Lung (tissue), 12 donors: Measurements from ENCODE around the gene HSBP1L1. TPM values are rescaled to one million over a fixed set of nuclear protein-coding genes. Genes with fewer than 3 reads are reported as not detected.
A peak's percentile ranks its signal among the peaks of the same experiment; 100 is the strongest.
"Not testable (repeated sequence)": the region's sequence is repeated elsewhere in the genome, so short reads cannot be mapped to it uniquely, and the experiment has no call there.

Experiments used
- ATAC-seq: fragments of 200-7000 bp; cut with Tn5 transposase; one replicate; pipeline ENCODE4 v1.9.1; 2020; ENCODE audit warnings: moderate number of reproducible peaks; ENCODE audit not compliant: insufficient read depth, low FRiP score
- DNase-seq, 3 donors: peaks; one replicate each; pipeline ENCODE4 v3.0.0-alpha.2; 2013 to 2017
- H3K27ac ChIP-seq, 2 donors: one replicate each; pipeline ENCODE4 v1.5.1; 2013; ENCODE audit warnings: mild to moderate bottlenecking in 2 of 2, moderate library complexity in 2 of 2, control low read depth in 1 of 2, inconsistent platforms in 1 of 2, low read depth in 1 of 2, low read length in 1 of 2
- H3K27me3 ChIP-seq, 3 donors: one replicate each; pipeline ENCODE4 v1.5.1; 2013; ENCODE audit warnings: low read length in 2 of 3; ENCODE audit not compliant: control insufficient read depth in 3 of 3, insufficient read depth in 3 of 3
- H3K36me3 ChIP-seq, 4 donors: one replicate each; pipeline ENCODE4 v1.5.1; 2013; ENCODE audit warnings: low read length in 4 of 4, mild to moderate bottlenecking in 1 of 4, moderate library complexity in 1 of 4; ENCODE audit not compliant: control insufficient read depth in 4 of 4, insufficient read depth in 4 of 4
- H3K4me1 ChIP-seq, 5 donors: one replicate each; pipeline ENCODE4 v1.5.1; 2013; ENCODE audit warnings: low read length in 5 of 5, mild to moderate bottlenecking in 2 of 5, moderate library complexity in 1 of 5; ENCODE audit not compliant: control insufficient read depth in 5 of 5, insufficient read depth in 5 of 5
- H3K4me3 ChIP-seq: one replicate; pipeline ENCODE4 v1.5.1; 2013; ENCODE audit warnings: mild to moderate bottlenecking, control low read depth, moderate library complexity
- H3K9ac ChIP-seq, 2 donors: one replicate each; pipeline ENCODE4 v1.5.1; 2013; ENCODE audit warnings: low read length in 2 of 2, control low read depth in 1 of 2; ENCODE audit not compliant: insufficient read depth in 1 of 2
- H3K9me3 ChIP-seq, 4 donors: one replicate each; pipeline ENCODE4 v1.5.1; 2013; ENCODE audit warnings: low read length in 3 of 4, mild to moderate bottlenecking in 1 of 4, moderate library complexity in 1 of 4; ENCODE audit not compliant: control insufficient read depth in 4 of 4, insufficient read depth in 3 of 4
- CTCF ChIP-seq: IDR thresholded peaks from 2 replicates; pipeline ENCODE4 v1.5.1; 2012; ENCODE audit warnings: mild to moderate bottlenecking; ENCODE audit errors: control extremely low read depth, extremely low read depth
- WGBS, 2 donors: extraction: QIAGEN DNeasy Blood & Tissue Kit; methylation state at CpG; one replicate each; pipeline ENCODE4 v1.1.7; 2013; 5-methylcytosine and 5-hydroxymethylcytosine counted together
- polyA plus RNA-seq, 2 donors: library from polyadenylated mRNA; stranded (reverse); fragments of 200-250 nt; gene quantifications; one replicate each; pipeline ENCODE4 v1.2.1, GENCODE V29; 2013
- total RNA-seq, 2 donors: library from RNA; depleted of rRNA in 1 of 2; stranded (reverse); fragments of >200 nt in 1 of 2; gene quantifications; one replicate each; pipeline ENCODE4 v1.2.1, GENCODE V29; 2014 to 2021
- donor health status: control.
- donor health status: control.
- donor health status: Bipolar disorder and iron deficiency.
- donor health status: healthy.
- donor health status: DM: yes; HTN: yes; CAD: no.

HSBP1L1 gene
- total and polyA plus RNA-seq, 4 donors: 23.2 to 80.9 (median 34.3) TPM

- no peak overlapping the region for H3K4me3 ChIP-seq
- H3K27me3 ChIP-seq: no peaks in the 10 kb centered on the region
- DNase-seq: no peak
- H3K36me3 ChIP-seq: peaks cover 0 to 8% (median 0%) of the 10 kb centered on the region in 4 donors
- WGBS, 2 donors: 75 to 85% methylated on average over 7 of the region's 7 CpGs
- H3K27ac ChIP-seq: no peak overlapping the region
- H3K9me3 ChIP-seq: peaks cover 0 to 14% (median 5%) of the 10 kb centered on the region in 4 donors
- H3K4me1 ChIP-seq: no peaks in the 10 kb centered on the region
- H3K9ac ChIP-seq: no peak overlapping the region
- ATAC-seq: no peak
- TF ChIP-seq CTCF: no peak
Observed at GRCh38 chr18:80006724-80007123, 42.3 kb downstream of the HSBP1L1 start.

GRCh38 chr18:80009661-80010550 is 45.5 kb downstream of the HSBP1L1 start:
- Histone ChIP-seq H3K4me3 (no peak overlapping the region), H3K27me3 (no peaks in the 10 kb centered on the region), H3K9ac (no peak overlapping the region), H3K4me1 (no peaks in the 10 kb centered on the region), H3K9me3 (peaks cover 0 to 19% (median 7%) of the 10 kb centered on the region in 4 donors), H3K27ac (peak overlapping the region in 1 of 2 donors; percentile 59), H3K36me3 (peaks cover 0 to 13% (median 0%) of the 10 kb centered on the region in 4 donors)
- DNase-seq: no peak
- peak; percentile 62 for ATAC-seq
- WGBS, 2 donors: 88 to 95% methylated on average over 16 of the region's 16 CpGs
- TF ChIP-seq CTCF: no peak

- no peak for TF ChIP-seq CTCF
- peaks cover 0 to 13% (median 0%) of the 10 kb centered on the region in 4 donors for H3K36me3 ChIP-seq
- H3K27ac ChIP-seq: peak overlapping the region in 1 of 2 donors; percentile 59
- no peak overlapping the region for H3K4me3 ChIP-seq
- H3K27me3 ChIP-seq: no peaks in the 10 kb centered on the region
- ATAC-seq: no peak
- 76 to 88% methylated on average over 5 of the region's 5 CpGs for WGBS, 2 donors
- no peaks in the 10 kb centered on the region for H3K4me1 ChIP-seq
- H3K9me3 ChIP-seq: peaks cover 0 to 19% (median 6%) of the 10 kb centered on the region in 4 donors
- no peak overlapping the region for H3K9ac ChIP-seq
- no peak for DNase-seq
Observed at GRCh38 chr18:80010551-80010906, 46.1 kb downstream of the HSBP1L1 start.

GRCh38 chr18:80011496-80012137 is 47.2 kb downstream of the HSBP1L1 start:
- Histone ChIP-seq H3K36me3 (peaks cover 0 to 13% (median 0%) of the 10 kb centered on the region in 4 donors), H3K9me3 (peaks cover 0 to 19% (median 6%) of the 10 kb centered on the region in 4 donors)
- DNase-seq, ATAC-seq, H3K4me1 ChIP-seq, H3K9ac ChIP-seq, H3K27me3 ChIP-seq, H3K27ac ChIP-seq, H3K4me3 ChIP-seq: not testable (repeated sequence)
- 95 to 96% methylated on average over 14 of the region's 14 CpGs for WGBS, 2 donors
